Measurements from ENCODE around the gene PPTC7.

GRCh38 chr12:110514363-110514762 is 68.8 kb downstream of the PPTC7 start:
- TF ChIP-seq RAD21 (IDR thresholded peaks at IDR 0.05; ENCODE audit: low read depth) (no peak), TAF1 (IDR thresholded peaks at IDR 0.05; ENCODE audit: low read depth) (no peak), YY1 (IDR thresholded peaks at IDR 0.05; ENCODE audit: low read depth) (no peak), REST (IDR thresholded peaks at IDR 0.05; ENCODE audit: low read depth) (no peak), ZBTB7A (IDR thresholded peaks at IDR 0.05; ENCODE audit: low read depth) (no peak), FOXM1 (IDR thresholded peaks at IDR 0.05; ENCODE audit: borderline replicate concordance, low read depth) (no peak), EP300 (IDR thresholded peaks at IDR 0.05; ENCODE audit: borderline replicate concordance) (no peak), CREB1 (IDR thresholded peaks at IDR 0.05; ENCODE audit: low read depth) (no peak), MAX (IDR thresholded peaks at IDR 0.05) (no peak), USF1 (IDR thresholded peaks at IDR 0.05) (no peak), EGR1 (IDR thresholded peaks at IDR 0.05) (no peak)

Data from Ishikawa (cell line).